ENCODE results near the gene KIF16B.

DNA sequence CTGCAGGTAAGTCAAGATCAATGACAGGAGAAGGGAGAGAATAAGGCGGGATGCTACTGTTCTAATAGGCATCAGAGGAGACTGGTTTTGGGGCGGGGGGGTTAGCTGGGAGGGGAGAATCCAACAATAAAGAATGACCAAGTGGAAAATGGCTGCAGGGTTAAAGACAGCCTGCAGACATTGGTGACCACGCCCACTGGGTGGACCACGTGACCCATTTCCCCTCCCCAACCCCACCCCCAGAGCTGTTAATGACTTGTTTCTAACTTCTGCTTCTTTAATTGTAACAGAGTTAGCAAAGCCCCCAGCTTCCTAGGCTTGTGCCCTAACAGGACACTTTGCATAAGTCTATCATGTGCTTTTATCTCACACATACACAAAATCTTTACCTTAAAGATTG lies 344.5 kb downstream of the KIF16B start:
- no peak for TF ChIP-seq SP1 (IDR thresholded peaks at IDR 0.05)
- TF ChIP-seq, protein P1, sequence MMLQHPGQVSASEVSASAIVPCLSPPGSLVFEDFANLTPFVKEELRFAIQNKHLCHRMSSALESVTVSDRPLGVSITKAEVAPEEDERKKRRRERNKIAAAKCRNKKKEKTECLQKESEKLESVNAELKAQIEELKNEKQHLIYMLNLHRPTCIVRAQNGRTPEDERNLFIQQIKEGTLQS (IDR thresholded peaks at IDR 0.05) = no peak
- TF ChIP-seq, protein P2, sequence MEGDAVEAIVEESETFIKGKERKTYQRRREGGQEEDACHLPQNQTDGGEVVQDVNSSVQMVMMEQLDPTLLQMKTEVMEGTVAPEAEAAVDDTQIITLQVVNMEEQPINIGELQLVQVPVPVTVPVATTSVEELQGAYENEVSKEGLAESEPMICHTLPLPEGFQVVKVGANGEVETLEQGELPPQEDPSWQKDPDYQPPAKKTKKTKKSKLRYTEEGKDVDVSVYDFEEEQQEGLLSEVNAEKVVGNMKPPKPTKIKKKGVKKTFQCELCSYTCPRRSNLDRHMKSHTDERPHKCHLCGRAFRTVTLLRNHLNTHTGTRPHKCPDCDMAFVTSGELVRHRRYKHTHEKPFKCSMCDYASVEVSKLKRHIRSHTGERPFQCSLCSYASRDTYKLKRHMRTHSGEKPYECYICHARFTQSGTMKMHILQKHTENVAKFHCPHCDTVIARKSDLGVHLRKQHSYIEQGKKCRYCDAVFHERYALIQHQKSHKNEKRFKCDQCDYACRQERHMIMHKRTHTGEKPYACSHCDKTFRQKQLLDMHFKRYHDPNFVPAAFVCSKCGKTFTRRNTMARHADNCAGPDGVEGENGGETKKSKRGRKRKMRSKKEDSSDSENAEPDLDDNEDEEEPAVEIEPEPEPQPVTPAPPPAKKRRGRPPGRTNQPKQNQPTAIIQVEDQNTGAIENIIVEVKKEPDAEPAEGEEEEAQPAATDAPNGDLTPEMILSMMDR (IDR thresholded peaks at IDR 0.05; ENCODE audit: low read depth, low read length, missing input control) = no peak
- TF ChIP-seq, protein P3, sequence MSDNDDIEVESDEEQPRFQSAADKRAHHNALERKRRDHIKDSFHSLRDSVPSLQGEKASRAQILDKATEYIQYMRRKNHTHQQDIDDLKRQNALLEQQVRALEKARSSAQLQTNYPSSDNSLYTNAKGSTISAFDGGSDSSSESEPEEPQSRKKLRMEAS (IDR thresholded peaks at IDR 0.05) = no peak
- TF ChIP-seq, protein P4, sequence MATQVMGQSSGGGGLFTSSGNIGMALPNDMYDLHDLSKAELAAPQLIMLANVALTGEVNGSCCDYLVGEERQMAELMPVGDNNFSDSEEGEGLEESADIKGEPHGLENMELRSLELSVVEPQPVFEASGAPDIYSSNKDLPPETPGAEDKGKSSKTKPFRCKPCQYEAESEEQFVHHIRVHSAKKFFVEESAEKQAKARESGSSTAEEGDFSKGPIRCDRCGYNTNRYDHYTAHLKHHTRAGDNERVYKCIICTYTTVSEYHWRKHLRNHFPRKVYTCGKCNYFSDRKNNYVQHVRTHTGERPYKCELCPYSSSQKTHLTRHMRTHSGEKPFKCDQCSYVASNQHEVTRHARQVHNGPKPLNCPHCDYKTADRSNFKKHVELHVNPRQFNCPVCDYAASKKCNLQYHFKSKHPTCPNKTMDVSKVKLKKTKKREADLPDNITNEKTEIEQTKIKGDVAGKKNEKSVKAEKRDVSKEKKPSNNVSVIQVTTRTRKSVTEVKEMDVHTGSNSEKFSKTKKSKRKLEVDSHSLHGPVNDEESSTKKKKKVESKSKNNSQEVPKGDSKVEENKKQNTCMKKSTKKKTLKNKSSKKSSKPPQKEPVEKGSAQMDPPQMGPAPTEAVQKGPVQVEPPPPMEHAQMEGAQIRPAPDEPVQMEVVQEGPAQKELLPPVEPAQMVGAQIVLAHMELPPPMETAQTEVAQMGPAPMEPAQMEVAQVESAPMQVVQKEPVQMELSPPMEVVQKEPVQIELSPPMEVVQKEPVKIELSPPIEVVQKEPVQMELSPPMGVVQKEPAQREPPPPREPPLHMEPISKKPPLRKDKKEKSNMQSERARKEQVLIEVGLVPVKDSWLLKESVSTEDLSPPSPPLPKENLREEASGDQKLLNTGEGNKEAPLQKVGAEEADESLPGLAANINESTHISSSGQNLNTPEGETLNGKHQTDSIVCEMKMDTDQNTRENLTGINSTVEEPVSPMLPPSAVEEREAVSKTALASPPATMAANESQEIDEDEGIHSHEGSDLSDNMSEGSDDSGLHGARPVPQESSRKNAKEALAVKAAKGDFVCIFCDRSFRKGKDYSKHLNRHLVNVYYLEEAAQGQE (IDR thresholded peaks at IDR 0.05) = no peak

Data from liver (tissue), 3 donors.